HG03460 (cell line): ENCODE results near the gene EBNA1BP2.
"Not testable (repeated sequence)": the region's sequence is repeated elsewhere in the genome, so short reads cannot be mapped to it uniquely, and the experiment has no call there.

Source experiments
- ATAC-seq: cut with Tn5 transposase; IDR thresholded peaks from one replicate; pipeline ENCODE4 v1.9.1; 2021; ENCODE audit not compliant: unreplicated experiment

Gene EBNA1BP2

DNA sequence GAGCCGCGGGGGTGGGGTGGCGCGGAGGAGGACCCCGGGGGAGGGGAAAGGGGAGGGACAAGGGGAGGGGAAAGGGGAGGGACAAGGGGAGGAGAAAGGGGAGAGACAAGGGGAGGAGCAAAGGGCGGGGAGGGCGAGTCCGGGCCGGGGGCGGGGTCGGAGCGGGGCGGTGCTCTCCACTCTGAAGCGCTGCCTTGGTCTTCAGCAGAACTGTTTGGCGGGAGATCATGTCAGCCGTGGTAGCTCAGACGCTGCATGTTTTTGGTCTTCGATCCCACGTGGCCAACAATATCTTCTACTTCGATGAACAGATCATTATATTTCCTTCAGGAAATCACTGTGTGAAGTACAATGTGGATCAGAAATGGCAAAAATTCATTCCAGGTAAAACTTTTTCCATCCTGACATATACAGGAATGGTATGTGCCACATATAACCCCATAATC lies 460 bp upstream of the EBNA1BP2 start:
- peak; percentile 37 for ATAC-seq

- ATAC-seq: no peak
Measured at GRCh38 chr1:43171312-43171875, 696 bp downstream of the EBNA1BP2 start.

DNA sequence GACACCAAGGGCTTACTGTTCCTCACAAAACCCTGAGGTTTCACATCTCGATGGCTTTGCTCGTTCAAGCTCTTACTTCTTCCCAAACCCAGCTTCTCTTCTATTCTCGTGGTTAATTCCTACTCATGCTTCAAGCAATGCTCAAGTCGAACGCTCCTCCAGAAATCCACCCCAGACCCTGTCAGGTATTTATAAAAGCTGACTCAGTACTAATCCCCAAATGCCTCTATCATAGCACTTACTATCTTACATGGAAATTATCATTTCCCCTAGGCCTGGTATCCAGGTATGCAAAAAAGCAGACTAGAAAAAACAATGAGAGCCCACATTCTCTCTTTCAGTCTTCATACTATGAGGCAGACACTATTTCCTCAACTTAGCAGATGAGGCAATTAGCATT lies 6.3 kb downstream of the EBNA1BP2 start:
- ATAC-seq: no peak

- no peak for ATAC-seq
Measured at GRCh38 chr1:43165162-43165561, 6.9 kb downstream of the EBNA1BP2 start.

DNA sequence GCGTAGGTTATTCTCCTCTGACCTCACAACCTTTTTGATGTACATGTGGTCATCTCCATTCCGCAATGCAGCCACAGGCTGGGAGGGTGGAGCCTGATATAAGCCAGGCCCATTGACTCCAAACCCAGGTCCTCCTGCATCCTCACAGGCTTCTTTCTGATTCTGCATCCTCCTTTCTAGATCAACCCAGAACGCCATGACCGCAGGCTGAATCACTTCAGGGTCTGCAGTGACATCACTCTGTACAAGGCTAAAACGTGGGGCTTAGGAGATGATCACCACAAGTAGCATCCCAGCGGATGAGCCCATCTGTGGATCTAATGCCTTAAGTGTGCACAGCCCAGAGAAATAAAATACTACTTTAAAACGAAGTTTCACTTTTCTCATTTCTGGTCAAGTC lies 16.1 kb downstream of the EBNA1BP2 start:
- ATAC-seq: no peak

GRCh38 chr1:43153443-43153842 lies 18.6 kb downstream of the EBNA1BP2 start:
- no peak for ATAC-seq

GRCh38 chr1:43152866-43153265 lies 19.2 kb downstream of the EBNA1BP2 start:
- no peak for ATAC-seq

DNA sequence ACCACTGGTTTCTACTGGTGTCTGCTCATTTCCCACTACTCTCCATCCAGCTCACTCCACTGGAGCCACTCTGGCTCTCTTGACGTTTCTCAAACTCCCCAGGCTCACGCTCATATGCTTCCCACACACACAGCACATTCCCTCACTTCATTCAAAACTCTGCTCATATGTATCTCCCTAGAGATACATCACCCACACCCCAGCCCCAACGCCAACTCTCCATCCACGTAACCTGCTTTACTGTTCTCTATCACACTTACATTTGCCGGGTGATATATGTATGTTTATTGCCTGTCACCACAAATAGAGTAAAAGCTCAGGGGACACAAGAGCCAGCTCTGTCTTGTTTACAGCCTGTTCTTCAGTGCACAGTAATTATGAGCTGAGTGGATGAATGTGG lies 22.2 kb downstream of the EBNA1BP2 start:
- no peak for ATAC-seq

- no peak for ATAC-seq
Measured at GRCh38 chr1:43147625-43148327, 24.3 kb downstream of the EBNA1BP2 start.

GRCh38 chr1:43144237-43144636 lies 27.9 kb downstream of the EBNA1BP2 start:
- no peak for ATAC-seq

DNA sequence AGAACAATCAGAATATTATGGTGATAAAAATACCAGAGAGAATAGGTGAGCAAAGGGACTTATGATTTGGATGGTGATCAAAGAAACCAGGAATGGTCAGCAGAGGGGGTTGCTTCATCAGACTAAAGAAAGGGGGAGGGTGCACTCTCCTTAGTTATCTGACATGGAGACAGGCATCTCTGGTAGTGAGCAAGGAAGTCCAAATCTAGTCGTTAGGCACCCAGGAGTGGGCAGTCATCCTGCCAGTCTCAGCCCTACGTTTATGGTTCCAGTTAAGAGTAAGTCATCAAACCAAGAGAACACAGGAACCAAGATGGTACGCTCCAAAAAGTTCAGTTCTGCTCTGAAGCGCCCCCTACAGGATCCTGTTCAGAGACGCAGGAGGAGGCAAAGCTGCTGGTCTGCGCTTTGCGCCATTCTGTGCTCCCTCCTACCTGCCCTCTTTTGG lies 28.6 kb downstream of the EBNA1BP2 start:
- no peak for ATAC-seq

GRCh38 chr1:43140583-43140982 lies 31.5 kb downstream of the EBNA1BP2 start:
- ATAC-seq: no peak

- no peak for ATAC-seq
Measured at GRCh38 chr1:43140010-43140409, 32.1 kb downstream of the EBNA1BP2 start.

DNA sequence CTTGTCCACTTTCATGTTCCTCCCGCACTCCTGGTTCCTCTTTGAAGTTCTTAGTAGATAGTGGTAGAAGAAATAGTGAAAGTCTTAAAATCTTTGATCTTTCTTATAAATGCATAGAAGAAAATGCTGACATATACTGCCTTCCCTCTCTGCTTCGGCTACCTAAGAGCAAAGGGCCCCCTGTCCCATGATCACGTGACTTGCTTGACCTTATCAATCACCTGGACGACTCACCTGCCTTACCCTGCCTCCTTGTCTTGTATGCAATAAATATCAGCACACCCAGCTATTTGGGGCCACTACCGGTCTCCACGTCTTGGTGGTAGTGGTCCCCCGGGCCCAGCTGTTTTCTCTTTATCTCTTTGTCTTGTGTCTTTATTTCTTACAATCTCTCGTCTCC lies 32.8 kb downstream of the EBNA1BP2 start:
- ATAC-seq: not testable (repeated sequence)

GRCh38 chr1:43137445-43138052 lies 34.5 kb downstream of the EBNA1BP2 start:
- no peak for ATAC-seq

DNA sequence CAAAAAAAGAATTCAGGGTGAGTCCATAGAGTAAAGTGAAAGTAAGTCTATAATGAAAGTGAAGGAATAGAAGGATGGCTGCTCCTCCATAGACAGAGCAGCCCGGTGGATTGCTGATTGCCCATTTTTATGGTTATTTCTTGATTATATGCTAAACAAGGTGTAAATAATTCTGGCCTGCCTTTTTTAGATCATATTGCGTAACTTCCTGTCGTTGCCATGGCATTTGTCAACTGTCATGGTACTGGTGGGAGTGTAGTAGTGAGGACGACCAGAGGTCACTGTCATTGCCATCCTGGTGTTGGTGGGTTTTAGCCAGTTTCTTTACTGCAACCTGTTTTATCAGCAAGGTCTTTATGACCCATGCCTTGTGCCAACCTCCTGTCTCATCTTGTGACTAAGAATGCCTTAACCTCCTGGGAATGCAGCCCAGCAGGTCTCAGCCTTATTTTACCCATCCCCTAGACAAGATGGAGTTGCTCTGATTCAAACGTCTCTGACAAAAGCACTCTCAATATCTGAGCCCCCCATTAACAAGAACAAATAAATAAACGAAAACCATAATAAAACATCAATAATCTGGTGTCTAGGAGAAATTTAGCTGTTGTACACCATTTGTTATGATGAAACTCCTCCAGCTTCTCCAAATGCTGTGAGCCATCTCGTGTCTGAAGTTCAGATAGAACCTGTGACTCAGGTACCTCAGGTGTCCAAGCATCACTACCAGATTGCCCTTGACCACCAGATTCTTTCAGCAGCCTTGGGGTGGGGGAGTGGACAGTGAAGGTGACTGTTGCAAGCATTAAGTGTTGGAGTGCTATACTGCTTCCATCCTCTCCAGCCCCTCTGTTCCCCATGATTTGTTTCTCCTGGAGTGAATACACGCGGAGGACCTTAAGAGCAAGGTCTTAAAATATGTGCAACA lies 36.0 kb downstream of the EBNA1BP2 start:
- ATAC-seq: no peak

DNA sequence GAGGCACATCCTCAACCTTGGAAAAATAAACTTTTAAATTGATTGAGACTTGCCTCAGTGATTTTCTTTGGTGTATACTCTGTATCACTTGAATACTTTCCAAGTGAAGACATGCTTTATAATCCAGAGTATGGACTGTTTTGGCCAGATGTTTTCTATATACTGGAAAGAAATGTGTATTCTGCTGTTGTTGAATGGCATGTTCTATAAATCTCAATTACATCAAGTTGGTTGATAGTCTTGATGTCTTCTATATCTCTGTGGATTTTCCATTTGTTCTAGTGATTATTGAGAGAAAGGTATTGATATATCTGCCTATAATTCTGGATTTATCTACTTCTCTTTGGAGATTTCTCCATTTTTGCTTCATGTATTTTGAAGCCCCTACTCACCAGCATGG lies 37.5 kb downstream of the EBNA1BP2 start:
- no peak for ATAC-seq

DNA sequence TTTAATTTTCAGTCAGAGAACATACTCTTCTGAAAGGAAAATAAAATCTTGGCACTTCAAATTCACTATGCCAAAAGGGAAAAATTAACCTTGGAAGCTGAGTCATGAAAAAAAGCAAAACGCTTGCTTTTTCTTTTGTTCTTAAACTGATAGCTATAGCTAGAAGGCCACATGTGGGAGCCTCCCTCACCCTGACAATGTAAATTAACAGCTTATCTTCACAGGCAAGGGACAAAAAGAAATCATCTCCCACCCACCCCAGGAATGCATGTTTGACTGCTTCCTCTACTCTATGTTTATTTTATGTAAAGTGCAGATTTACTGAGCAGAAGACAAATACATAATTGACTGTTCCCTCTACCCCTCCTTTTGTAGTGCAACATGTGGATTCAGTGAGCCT lies 38.0 kb downstream of the EBNA1BP2 start:
- no peak for ATAC-seq

DNA sequence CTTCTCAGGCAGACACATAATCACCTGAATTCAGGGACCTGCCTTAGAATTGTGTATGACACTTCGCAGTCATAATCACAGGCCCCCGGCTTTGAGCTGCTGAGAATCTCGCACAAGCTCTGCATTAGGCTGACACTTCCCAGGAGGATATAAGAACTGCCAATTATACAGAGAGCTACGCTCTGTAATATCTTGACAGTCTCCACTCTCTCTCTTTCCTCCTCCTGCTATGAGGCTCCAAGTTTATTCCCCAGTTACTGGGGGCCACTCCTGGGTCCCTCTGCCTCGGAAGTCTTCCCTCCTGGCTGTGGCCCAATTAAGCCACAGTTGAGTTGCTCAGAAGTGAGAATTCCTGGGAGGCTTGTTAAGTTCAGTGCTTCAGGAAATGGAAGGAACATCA lies 42.7 kb downstream of the EBNA1BP2 start:
- ATAC-seq: no peak

DNA sequence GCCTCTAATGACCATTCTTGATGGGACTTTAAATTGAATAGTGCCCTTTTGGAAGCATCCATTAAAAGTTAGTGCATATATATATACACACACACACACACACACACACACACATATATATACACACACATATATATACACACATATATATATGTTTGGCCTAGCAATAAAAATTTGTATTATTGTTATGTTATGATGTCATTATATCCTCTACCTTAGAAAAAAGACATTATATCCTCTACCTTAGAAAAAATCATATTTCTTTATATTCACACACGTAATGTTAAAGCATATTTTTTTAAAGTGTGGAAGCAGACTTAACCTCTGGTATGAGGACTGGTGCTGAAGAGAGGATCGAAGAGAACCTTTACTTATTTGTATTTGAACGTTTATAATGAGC lies 43.3 kb downstream of the EBNA1BP2 start:
- ATAC-seq: no peak

- ATAC-seq: no peak
Measured at GRCh38 chr1:43123031-43123430, 49.1 kb downstream of the EBNA1BP2 start.
